Naive thymus-derived CD4-positive, alpha-beta T cell (primary cell): Measurements from ENCODE around the gene FTCDNL1. TPM values are rescaled to one million over a fixed set of nuclear protein-coding genes. Genes with fewer than 3 reads are reported as not detected.

ENCODE experiments used
- ATAC-seq: fragments of 150-1000 bp; cut with Tn5 transposase; 2 replicates; pipeline ENCODE4 v1.10.0; 2021; ENCODE audit warnings: mild to moderate bottlenecking, moderate library complexity
- CTCF ChIA-PET: fragments of 350-600 bp; sonication (Branson Sonifier 250); formaldehyde crosslinking; loops from one replicate; lab custom pipeline; 2021; ENCODE audit warnings: antibody characterized with exemption; lab: Charles Lee
- POLR2A ChIA-PET: fragments of 350-600 bp; sonication (Branson Sonifier 250); formaldehyde crosslinking; loops from one replicate; lab custom pipeline; 2021; ENCODE audit warnings: antibody characterized with exemption, inconsistent platforms; lab: Charles Lee
- DNase-seq, 9 donors: peaks; one replicate each; pipeline versions ENCODE4 v3.0.0 to v3.0.0-alpha.2; 2020 to 2022; ENCODE audit warnings: mixed read lengths in 1 of 9
- H3K27ac ChIP-seq: one replicate; pipeline ENCODE4 v1.7.0; 2013; ENCODE audit warnings: mild to moderate bottlenecking, low read depth, low read length, moderate library complexity
- H3K27me3 ChIP-seq, 2 donors: one replicate each; pipeline ENCODE4 v1.7.0; 2013; ENCODE audit warnings: low read length in 2 of 2, mild to moderate bottlenecking in 2 of 2, moderate library complexity in 2 of 2; ENCODE audit not compliant: control insufficient read depth in 2 of 2, insufficient read depth in 2 of 2
- H3K36me3 ChIP-seq, 3 experiments: 1 replicate in 2 of 3; 2 replicates in 1 of 3; pipeline ENCODE4 v1.7.0; 2013; ENCODE audit warnings: low read length in 3 of 3, mild to moderate bottlenecking in 3 of 3, moderate library complexity in 1 of 3; ENCODE audit not compliant: insufficient read depth in 3 of 3, control insufficient read depth in 2 of 3
- H3K4me1 ChIP-seq, 2 donors: one replicate each; pipeline ENCODE4 v1.7.0; 2013; ENCODE audit warnings: low read length in 2 of 2, mild to moderate bottlenecking in 2 of 2, moderate library complexity in 1 of 2; ENCODE audit not compliant: control insufficient read depth in 2 of 2, insufficient read depth in 2 of 2
- H3K4me3 ChIP-seq: 2 replicates; pipeline ENCODE4 v1.7.0; 2013; ENCODE audit warnings: mild to moderate bottlenecking, low read length
- H3K9me3 ChIP-seq, 3 experiments: 1 replicate in 2 of 3; 2 replicates in 1 of 3; pipeline ENCODE4 v1.7.0; 2013; ENCODE audit warnings: low read length in 3 of 3; ENCODE audit not compliant: control insufficient read depth in 2 of 3
- H3K27ac Mint-ChIP-seq, 9 donors: one replicate each; pipeline ENCODE4 v1.8.0; 2020 to 2022; ENCODE audit warnings: mixed read lengths in 9 of 9, mild to moderate bottlenecking in 8 of 9, moderate library complexity in 5 of 9, inconsistent platforms in 2 of 9
- H3K27me3 Mint-ChIP-seq, 5 donors: one replicate each; pipeline ENCODE4 v1.8.0; 2021 to 2022; ENCODE audit warnings: mixed read lengths in 5 of 5, mild to moderate bottlenecking in 1 of 5
- H3K36me3 Mint-ChIP-seq, 5 donors: one replicate each; pipeline ENCODE4 v1.8.0; 2020 to 2022; ENCODE audit warnings: mixed read lengths in 5 of 5, mild to moderate bottlenecking in 3 of 5, inconsistent platforms in 1 of 5
- H3K4me1 Mint-ChIP-seq, 7 donors: one replicate each; pipeline ENCODE4 v1.8.0; 2020 to 2022; ENCODE audit warnings: mixed read lengths in 7 of 7, mild to moderate bottlenecking in 3 of 7, inconsistent platforms in 1 of 7
- H3K4me3 Mint-ChIP-seq, 10 donors: one replicate each; pipeline ENCODE4 v1.8.0; 2020 to 2022; ENCODE audit warnings: mild to moderate bottlenecking in 10 of 10, mixed read lengths in 10 of 10, moderate library complexity in 6 of 10, inconsistent platforms in 2 of 10
- H3K9me3 Mint-ChIP-seq, 11 donors: one replicate each; pipeline ENCODE4 v1.8.0; 2020 to 2022; ENCODE audit warnings: mixed read lengths in 11 of 11, mild to moderate bottlenecking in 4 of 11, inconsistent platforms in 1 of 11, moderate library complexity in 1 of 11
- intact Hi-C, 2 donors: fragments of 100-400 bp; cut with micrococcal nuclease; formaldehyde crosslinking; loops; one replicate each; pipeline ENCODE4 v1.15.1; 2023
- polyA plus RNA-seq, 2 donors: library from polyadenylated mRNA; unstranded; fragments of 300-500 nt; fragmentation: Illumina TruSeq; gene quantifications; one replicate each; pipeline ENCODE4 v1.2.3, GENCODE V29; 2021
- total RNA-seq, 6 experiments: library from RNA in 5 of 6; stranded (reverse) in 5 of 6; gene quantifications; 1 replicate in 5 of 6; 2 replicates in 1 of 6; pipeline ENCODE4 v1.2.3 and lab custom pipeline; 2021 to 2026

Gene FTCDNL1
- total and polyA plus RNA-seq, 7 experiments from 2014 or later, result 0.60 to 3.7 (median 1.9) TPM

GRCh38 chr2:199814101-199814816 lies 36.7 kb downstream of the FTCDNL1 start:
- no peaks in the 10 kb centered on the region for H3K27me3 Mint-ChIP-seq

GRCh38 chr2:199812493-199812892 lies 38.5 kb downstream of the FTCDNL1 start:
- H3K4me1 ChIP-seq, result no peaks in the 10 kb centered on the region
- POLR2A ChIA-PET, result no interaction called here
- Mint-ChIP-seq H3K27ac (no peak overlapping the region), H3K27me3 (no peaks in the 10 kb centered on the region), H3K9me3 (no peaks in the 10 kb centered on the region), H3K4me1 (no peaks in the 10 kb centered on the region), H3K36me3 (peaks cover 0 to 4% (median 0%) of the 10 kb centered on the region in 5 donors), H3K4me3 (no peak overlapping the region)
- no peak overlapping the region for H3K4me3 ChIP-seq
- no peak for ATAC-seq
- no peaks in the 10 kb centered on the region for H3K9me3 ChIP-seq
- no peak for DNase-seq
- no peaks in the 10 kb centered on the region for H3K27me3 ChIP-seq
- intact Hi-C loops, result no loop called here
- CTCF ChIA-PET, result interaction anchor here (0.6 kb wide), 1 partner anchor 1014 kb away, joined by 3 read pairs; no protein-coding TSS in a partner anchor
- no peaks in the 10 kb centered on the region for H3K36me3 ChIP-seq
- no peak overlapping the region for H3K27ac ChIP-seq

More at GRCh38 chr2:199814101-199814816, 36.7 kb downstream of the FTCDNL1 start:
- no peak overlapping the region for H3K27ac ChIP-seq
- H3K9me3 Mint-ChIP-seq, result no peaks in the 10 kb centered on the region
- CTCF ChIA-PET, result no interaction called here
- H3K4me3 ChIP-seq, result no peak overlapping the region
- H3K4me3 Mint-ChIP-seq, result no peak overlapping the region
- no peak overlapping the region for H3K27ac Mint-ChIP-seq
- no peaks in the 10 kb centered on the region for H3K4me1 ChIP-seq
- DNase-seq (no peak), ATAC-seq (no peak)
- H3K9me3 ChIP-seq, result no peaks in the 10 kb centered on the region
- H3K36me3 Mint-ChIP-seq, result peaks cover 0 to 4% (median 0%) of the 10 kb centered on the region in 5 donors
- POLR2A ChIA-PET, result no interaction called here
- no peaks in the 10 kb centered on the region for H3K27me3 ChIP-seq
- intact Hi-C loops, result no loop called here
- no peaks in the 10 kb centered on the region for H3K36me3 ChIP-seq
- no peaks in the 10 kb centered on the region for H3K4me1 Mint-ChIP-seq

- H3K4me3 ChIP-seq, result no peak overlapping the region
- ATAC-seq (no peak), DNase-seq (no peak)
- CTCF ChIA-PET, result no interaction called here
- Mint-ChIP-seq H3K4me3 (no peak overlapping the region), H3K27ac (no peak overlapping the region), H3K27me3 (no peaks in the 10 kb centered on the region), H3K36me3 (peaks cover 0 to 4% (median 0%) of the 10 kb centered on the region in 5 donors), H3K9me3 (peaks cover 0 to 1% (median 0%) of the 10 kb centered on the region in 11 donors), H3K4me1 (no peaks in the 10 kb centered on the region)
- no peaks in the 10 kb centered on the region for H3K27me3 ChIP-seq
- no peak overlapping the region for H3K27ac ChIP-seq
- intact Hi-C loops, result no loop called here
- H3K9me3 ChIP-seq, result no peaks in the 10 kb centered on the region
- POLR2A ChIA-PET, result no interaction called here
- no peaks in the 10 kb centered on the region for H3K36me3 ChIP-seq
- no peaks in the 10 kb centered on the region for H3K4me1 ChIP-seq
Observed at GRCh38 chr2:199811346-199811745, 39.6 kb downstream of the FTCDNL1 start.

DNA sequence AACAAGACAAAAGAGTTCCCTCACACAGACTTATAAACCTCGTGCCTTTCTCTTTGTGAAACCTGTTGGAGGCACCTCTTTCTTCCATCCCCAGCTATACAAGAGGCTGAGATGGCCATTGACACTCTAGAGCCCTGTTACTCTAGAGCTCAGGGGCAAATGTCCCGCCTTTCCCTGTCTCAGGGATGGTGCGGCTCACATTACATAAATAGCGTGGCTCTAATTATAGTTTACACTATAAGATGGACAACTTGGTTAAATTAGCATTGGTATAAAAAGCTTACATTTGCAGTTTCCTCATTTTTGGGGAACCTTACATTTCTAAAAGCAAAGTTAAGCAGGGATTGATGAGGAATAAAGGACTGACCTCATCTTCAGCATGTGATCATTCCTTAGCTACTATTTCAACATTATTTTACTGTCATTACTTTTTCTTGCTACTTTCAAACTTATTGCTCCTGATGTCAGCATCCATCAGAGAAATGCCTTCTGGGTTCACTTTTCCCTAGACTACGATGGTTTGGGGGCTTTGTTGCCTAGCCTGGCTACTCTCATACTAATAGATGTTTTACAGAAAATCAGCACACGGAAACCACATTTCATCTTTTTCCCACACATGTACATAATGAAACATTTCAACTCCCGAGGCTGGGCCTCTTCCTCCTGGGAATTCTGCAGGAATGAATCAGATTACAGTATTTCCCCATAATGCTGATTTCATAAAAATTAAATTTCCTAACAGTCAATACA lies 40.4 kb downstream of the FTCDNL1 start:
- no peaks in the 10 kb centered on the region for H3K27me3 Mint-ChIP-seq
- H3K9me3 ChIP-seq, result no peaks in the 10 kb centered on the region
- no peak overlapping the region for H3K4me3 Mint-ChIP-seq
- H3K36me3 ChIP-seq, result no peaks in the 10 kb centered on the region
- H3K27ac Mint-ChIP-seq, result no peak overlapping the region
- H3K36me3 Mint-ChIP-seq, result peaks cover 0 to 4% (median 0%) of the 10 kb centered on the region in 5 donors
- H3K9me3 Mint-ChIP-seq, result peaks cover 0 to 1% (median 0%) of the 10 kb centered on the region in 11 donors
- intact Hi-C loops, result no loop called here
- H3K27me3 ChIP-seq, result no peaks in the 10 kb centered on the region
- ChIA-PET POLR2A (no interaction called here), CTCF (no interaction called here)
- H3K4me1 ChIP-seq, result no peaks in the 10 kb centered on the region
- ATAC-seq (no peak), DNase-seq (no peak)
- no peaks in the 10 kb centered on the region for H3K4me1 Mint-ChIP-seq
- no peak overlapping the region for H3K27ac ChIP-seq
- H3K4me3 ChIP-seq, result no peak overlapping the region

- ChIA-PET POLR2A (no interaction called here), CTCF (no interaction called here)
- H3K4me3 Mint-ChIP-seq, result no peak overlapping the region
- H3K4me1 Mint-ChIP-seq, result no peaks in the 10 kb centered on the region
- no peak overlapping the region for H3K4me3 ChIP-seq
- no peak overlapping the region for H3K27ac ChIP-seq
- H3K36me3 ChIP-seq, result no peaks in the 10 kb centered on the region
- intact Hi-C loops, result no loop called here
- H3K36me3 Mint-ChIP-seq, result peaks cover 0 to 4% (median 0%) of the 10 kb centered on the region in 5 donors
- H3K27ac Mint-ChIP-seq, result no peak overlapping the region
- peaks cover 0 to 1% (median 0%) of the 10 kb centered on the region in 11 donors for H3K9me3 Mint-ChIP-seq
- H3K9me3 ChIP-seq, result no peaks in the 10 kb centered on the region
- H3K4me1 ChIP-seq, result no peaks in the 10 kb centered on the region
- no peaks in the 10 kb centered on the region for H3K27me3 Mint-ChIP-seq
- DNase-seq (no peak), ATAC-seq (no peak)
- no peaks in the 10 kb centered on the region for H3K27me3 ChIP-seq
Observed at GRCh38 chr2:199807966-199808365, 43.0 kb downstream of the FTCDNL1 start.

DNA sequence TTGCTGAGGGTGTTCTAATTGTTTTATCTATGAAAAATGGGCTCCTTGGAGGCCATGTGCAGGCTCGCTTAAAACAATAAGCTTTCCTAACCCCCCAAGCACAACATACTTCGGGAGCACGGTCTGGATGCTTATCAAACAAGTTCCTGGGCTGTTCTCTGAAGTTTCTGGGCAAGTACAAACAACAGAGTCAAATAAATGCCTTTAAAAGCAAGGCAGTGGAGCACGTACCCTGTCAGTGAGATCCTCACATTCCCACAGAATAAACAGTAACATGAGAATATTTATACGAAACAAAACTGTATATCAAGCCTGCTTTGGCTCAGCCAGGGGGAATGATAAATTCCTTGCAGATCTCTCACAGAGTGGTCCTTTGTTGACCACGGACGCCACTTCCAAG lies 44.8 kb downstream of the FTCDNL1 start:
- CTCF ChIA-PET, result no interaction called here
- Histone ChIP-seq H3K27ac (no peak overlapping the region), H3K4me1 (no peaks in the 10 kb centered on the region), H3K36me3 (no peaks in the 10 kb centered on the region), H3K27me3 (no peaks in the 10 kb centered on the region), H3K9me3 (no peaks in the 10 kb centered on the region), H3K4me3 (no peak overlapping the region)
- no peak overlapping the region for H3K4me3 Mint-ChIP-seq
- no peaks in the 10 kb centered on the region for H3K27me3 Mint-ChIP-seq
- ATAC-seq, result no peak
- intact Hi-C loops, result no loop called here
- POLR2A ChIA-PET, result no interaction called here
- peaks cover 0 to 1% (median 0%) of the 10 kb centered on the region in 11 donors for H3K9me3 Mint-ChIP-seq
- no peak for DNase-seq
- H3K4me1 Mint-ChIP-seq, result no peaks in the 10 kb centered on the region
- peaks cover 0 to 3% (median 0%) of the 10 kb centered on the region in 5 donors for H3K36me3 Mint-ChIP-seq
- H3K27ac Mint-ChIP-seq, result no peak overlapping the region
